Muscle of leg (tissue), 16 donors: ENCODE results near the gene PROSER2. TPM values are rescaled to one million over a fixed set of nuclear protein-coding genes. Genes with fewer than 3 reads are reported as not detected.
A peak's percentile ranks its signal among the peaks of the same experiment; 100 is the strongest.

Experiments used
- DNase-seq: peaks from one replicate; pipeline ENCODE4 v3.0.0; 2013
- H3K27ac ChIP-seq: one replicate; pipeline ENCODE4 v1.5.1; 2013; ENCODE audit warnings: mild to moderate bottlenecking, low read length, control low read depth
- H3K27me3 ChIP-seq: one replicate; pipeline ENCODE4 v1.6.1; 2013; ENCODE audit warnings: low read length; ENCODE audit not compliant: control insufficient read depth, insufficient read depth
- H3K36me3 ChIP-seq: one replicate; pipeline ENCODE4 v1.6.1; 2013; ENCODE audit warnings: low read length; ENCODE audit not compliant: control insufficient read depth, insufficient read depth
- H3K4me1 ChIP-seq: one replicate; pipeline ENCODE4 v1.6.1; 2013; ENCODE audit warnings: low read length; ENCODE audit not compliant: control insufficient read depth, insufficient read depth
- H3K4me3 ChIP-seq: one replicate; pipeline ENCODE4 v1.5.1; 2013; ENCODE audit warnings: low read length, control low read depth
- H3K9me3 ChIP-seq: replicated peaks from 2 replicates; pipeline ENCODE4 v1.6.1; 2013; ENCODE audit warnings: low read depth, low read length; ENCODE audit not compliant: control insufficient read depth
- WGBS: methylation state at CpG from one replicate; pipeline ENCODE4 v1.1.5; 2013; ENCODE audit warnings: missing lambda C conversion rate; ENCODE audit not compliant: insufficient coverage; 5-methylcytosine and 5-hydroxymethylcytosine counted together
- long read RNA-seq, 11 donors: transcript quantifications; one replicate each; lab custom pipeline, GENCODE V29; 2026
- polyA plus RNA-seq, 8 donors: library from polyadenylated mRNA; unstranded; fragments of 120-200 nt; gene quantifications; one replicate each; pipeline versions ENCODE4 v1.2.1 to v1.2.3, GENCODE V29; 2013; ENCODE audit warnings: inconsistent platforms in 1 of 8, low replicate concordance in 1 of 8; ENCODE audit not compliant: insufficient read length in 8 of 8, insufficient read depth in 1 of 8
- total RNA-seq: library from RNA; stranded (reverse); fragments of 120-200 nt; gene quantifications from one replicate; pipeline ENCODE4 v1.2.4, GENCODE V29; 2013

The PROSER2 gene
- total RNA-seq, result 3.4 TPM
- 1 to 10 TPM; 3.4 to 5.5 (median 4.0) TPM for polyA plus RNA-seq
- long read RNA-seq, donor 1, partial matches to known transcripts, result 0 of 3 reads
- long read RNA-seq, donor 1, other reads (novel, unspliced or antisense), result 0 of 3 reads
- long read RNA-seq, donor 2, partial matches to known transcripts, result 0 of 1 reads
- long read RNA-seq, donor 2, other reads (novel, unspliced or antisense), result 0 of 1 reads
- long read RNA-seq, donor 3, partial matches to known transcripts, result 0 of 1 reads
- long read RNA-seq, donor 3, other reads (novel, unspliced or antisense), result 0 of 1 reads
- long read RNA-seq, donor 4, partial matches to known transcripts, result 0 of 6 reads
- long read RNA-seq, donor 4, other reads (novel, unspliced or antisense), result 0 of 6 reads
- long read RNA-seq, donor 5, transcript PROSER2-201 (4 exons, 3,333 nt), result major isoform, 6 of 8 reads
- long read RNA-seq, donor 5, partial matches to known transcripts, result 0 of 8 reads
- long read RNA-seq, donor 5, other reads (novel, unspliced or antisense), result 0 of 8 reads
- long read RNA-seq, donor 6, partial matches to known transcripts, result 0 of 2 reads
- long read RNA-seq, donor 6, other reads (novel, unspliced or antisense), result 0 of 2 reads
- long read RNA-seq, donor 7, partial matches to known transcripts, result 0 of 3 reads
- long read RNA-seq, donor 7, other reads (novel, unspliced or antisense), result 0 of 3 reads
- long read RNA-seq, donor 8, partial matches to known transcripts, result 0 of 6 reads
- long read RNA-seq, donor 8, other reads (novel, unspliced or antisense), result 0 of 6 reads
- long read RNA-seq, donor 9, partial matches to known transcripts, result 0 of 3 reads
- long read RNA-seq, donor 9, other reads (novel, unspliced or antisense), result 0 of 3 reads
- long read RNA-seq, donor 10, partial matches to known transcripts, result 0 of 3 reads
- long read RNA-seq, donor 10, other reads (novel, unspliced or antisense), result 0 of 3 reads
- long read RNA-seq, donor 11, partial matches to known transcripts, result 0 of 4 reads
- long read RNA-seq, donor 11, other reads (novel, unspliced or antisense), result 0 of 4 reads

- WGBS, result under 1% methylated on average over 112 of the region's 114 CpGs
- Histone ChIP-seq H3K27me3 (peaks cover 16% of the 10 kb centered on the region), H3K27ac (peak within 1 kb of the TSS; percentile 65), H3K9me3 (no peaks in the 10 kb centered on the region), H3K36me3 (no peaks in the 10 kb centered on the region), H3K4me1 (peaks cover 9% of the 10 kb centered on the region), H3K4me3 (peak within 1 kb of the TSS; percentile 67)
- DNase-seq, result peak; percentile 81
Measured at GRCh38 chr10:11823122-11823988, at the start of gene PROSER2. Gene PROSER2 (plus strand): TSS chr10:11823356. CDS start chr10:11852078, 28,722 bp downstream.

- WGBS, result 0% methylated on average over 2 of the region's 14 CpGs
- H3K9me3 ChIP-seq, result no peaks in the 10 kb centered on the region
- peaks cover 15% of the 10 kb centered on the region for H3K27me3 ChIP-seq
- DNase-seq, result no peak
- H3K36me3 ChIP-seq, result no peaks in the 10 kb centered on the region
- H3K4me1 ChIP-seq, result no peaks in the 10 kb centered on the region
- no peak overlapping the region for H3K4me3 ChIP-seq
- no peak overlapping the region for H3K27ac ChIP-seq
Measured at GRCh38 chr10:11773761-11774441, 49.3 kb upstream of the PROSER2 start.

- H3K9me3 ChIP-seq, result no peaks in the 10 kb centered on the region
- H3K27me3 ChIP-seq, result peaks cover 15% of the 10 kb centered on the region
- no peaks in the 10 kb centered on the region for H3K4me1 ChIP-seq
- H3K4me3 ChIP-seq, result no peak overlapping the region
- WGBS, result 40% methylated on average over 1 of the region's 5 CpGs
- H3K27ac ChIP-seq, result no peak overlapping the region
- DNase-seq, result no peak
- no peaks in the 10 kb centered on the region for H3K36me3 ChIP-seq
Measured at GRCh38 chr10:11775412-11775811, 47.7 kb upstream of the PROSER2 start.

GRCh38 chr10:11776080-11776479, 47.1 kb upstream of the PROSER2 start:
- H3K4me3 ChIP-seq, result no peak overlapping the region
- H3K4me1 ChIP-seq, result no peaks in the 10 kb centered on the region
- no CpG with 5 or more reads among the region's 3 CpGs for WGBS
- no peak for DNase-seq
- H3K9me3 ChIP-seq, result no peaks in the 10 kb centered on the region
- no peaks in the 10 kb centered on the region for H3K36me3 ChIP-seq
- peaks cover 15% of the 10 kb centered on the region for H3K27me3 ChIP-seq
- no peak overlapping the region for H3K27ac ChIP-seq

GRCh38 chr10:11781114-11781513, 42.0 kb upstream of the PROSER2 start:
- Histone ChIP-seq H3K4me1 (no peaks in the 10 kb centered on the region), H3K27me3 (no peaks in the 10 kb centered on the region), H3K9me3 (no peaks in the 10 kb centered on the region), H3K36me3 (no peaks in the 10 kb centered on the region), H3K27ac (no peak overlapping the region), H3K4me3 (no peak overlapping the region)
- no peak for DNase-seq
- 96% methylated on average over 5 of the region's 6 CpGs for WGBS

- H3K36me3 ChIP-seq, result no peaks in the 10 kb centered on the region
- 87% methylated on average over 12 of the region's 18 CpGs for WGBS
- peak; percentile 71 for DNase-seq
Measured at GRCh38 chr10:11782793-11783557, 40.2 kb upstream of the PROSER2 start.

GRCh38 chr10:11783558-11783865, 39.6 kb upstream of the PROSER2 start:
- H3K4me3 ChIP-seq, result no peak overlapping the region
- no peaks in the 10 kb centered on the region for H3K36me3 ChIP-seq
- H3K9me3 ChIP-seq, result no peaks in the 10 kb centered on the region
- no peak overlapping the region for H3K27ac ChIP-seq
- no peak for DNase-seq
- WGBS, result 67% methylated on average over 7 of the region's 7 CpGs
- H3K27me3 ChIP-seq, result no peaks in the 10 kb centered on the region
- no peaks in the 10 kb centered on the region for H3K4me1 ChIP-seq

More at GRCh38 chr10:11782793-11783557, 40.2 kb upstream of the PROSER2 start:
- no peaks in the 10 kb centered on the region for H3K9me3 ChIP-seq
- no peaks in the 10 kb centered on the region for H3K27me3 ChIP-seq
- no peak overlapping the region for H3K4me3 ChIP-seq
- H3K4me1 ChIP-seq, result no peaks in the 10 kb centered on the region
- H3K27ac ChIP-seq, result no peak overlapping the region

- no peak overlapping the region for H3K27ac ChIP-seq
- WGBS, result 84% methylated on average over 6 of the region's 9 CpGs
- H3K9me3 ChIP-seq, result no peaks in the 10 kb centered on the region
- H3K4me1 ChIP-seq, result no peaks in the 10 kb centered on the region
- DNase-seq, result no peak
- H3K4me3 ChIP-seq, result no peak overlapping the region
- no peaks in the 10 kb centered on the region for H3K36me3 ChIP-seq
- peaks cover 4% of the 10 kb centered on the region for H3K27me3 ChIP-seq
Measured at GRCh38 chr10:11787374-11787773, 35.8 kb upstream of the PROSER2 start.

- Histone ChIP-seq H3K4me1 (no peaks in the 10 kb centered on the region), H3K27ac (no peak overlapping the region), H3K36me3 (no peaks in the 10 kb centered on the region), H3K27me3 (peaks cover 4% of the 10 kb centered on the region), H3K4me3 (no peak overlapping the region), H3K9me3 (no peaks in the 10 kb centered on the region)
- no peak for DNase-seq
- 71% methylated on average over 5 of the region's 10 CpGs for WGBS
Measured at GRCh38 chr10:11787846-11788245, 35.3 kb upstream of the PROSER2 start.
